Coronary artery (tissue), 2 donors: ENCODE results near the gene ALS2CL.
A peak's percentile ranks its signal among the peaks of the same experiment; 100 is the strongest.

Experiments used
- DNase-seq: peaks from one replicate; pipeline ENCODE4 v3.0.0-alpha.2; 2017; ENCODE audit warnings: low spot score
- H3K27ac ChIP-seq, 2 donors: fragments of 200-600 bp; sonication (generic); one replicate each; pipeline ENCODE4 v1.5.1; 2016 to 2019
- H3K4me3 ChIP-seq: fragments of 200-600 bp; sonication (generic); 2 replicates; pipeline ENCODE4 v1.5.1; 2016; ENCODE audit warnings: mild to moderate bottlenecking, moderate library complexity
- CTCF ChIP-seq: fragments of 200-600 bp; sonication (generic); IDR thresholded peaks from one replicate; pipeline ENCODE4 v1.5.1; 2019; ENCODE audit warnings: antibody characterized with exemption

The ALS2CL gene

DNA sequence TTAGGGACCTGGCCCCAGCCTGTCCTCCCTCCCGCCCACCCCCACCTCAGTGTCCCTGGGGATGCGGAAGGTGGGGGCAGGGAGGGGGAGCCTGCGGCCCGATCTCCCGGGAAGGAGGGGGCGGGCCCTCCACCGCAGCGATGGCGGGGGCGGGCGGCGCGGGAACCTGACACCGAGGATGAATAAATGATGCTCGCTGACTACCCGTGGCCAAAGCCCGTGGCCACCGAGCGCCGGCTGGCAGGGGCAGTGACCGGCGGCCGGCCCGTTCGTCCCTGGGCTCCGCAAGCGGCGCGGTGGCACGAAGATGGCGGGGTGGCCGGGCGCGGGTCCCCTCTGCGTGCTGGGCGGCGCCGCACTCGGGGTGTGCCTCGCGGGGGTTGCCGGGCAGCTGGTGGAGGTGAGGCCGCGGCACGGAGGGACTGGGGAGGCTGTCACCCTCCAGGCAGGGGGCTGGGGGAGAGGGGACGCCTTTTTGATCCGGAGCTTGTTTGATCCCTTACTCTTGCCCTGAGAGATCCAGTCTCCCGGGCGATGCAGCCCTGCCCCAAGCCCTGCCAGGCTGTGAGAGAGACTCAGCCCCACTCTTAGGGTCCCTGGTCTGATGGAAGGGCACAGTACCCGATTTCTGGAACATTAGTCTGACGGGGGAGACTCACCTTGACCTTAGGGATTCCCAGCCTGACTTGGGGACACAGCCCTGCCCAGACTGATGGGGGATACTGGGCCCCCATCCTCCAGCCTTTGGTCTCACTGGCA lies 7.9 kb upstream of the ALS2CL start, which contains the start of gene TMIE:
TSS of gene TMIE (plus strand) at position 212 of the 759 bp plus-strand sequence. CDS start at position 308, 96 bp downstream.
- no peak within 1 kb of the TSS for H3K27ac ChIP-seq
- peak within 1 kb of the TSS; percentile 67 for H3K4me3 ChIP-seq
- no peak for TF ChIP-seq CTCF
- no peak for DNase-seq

GRCh38 chr3:46700772-46701171 lies 7.3 kb upstream of the ALS2CL start:
- Histone ChIP-seq H3K4me3 (peak overlapping the region; percentile 67), H3K27ac (no peak overlapping the region)
- no peak for TF ChIP-seq CTCF
- DNase-seq = no peak

DNA sequence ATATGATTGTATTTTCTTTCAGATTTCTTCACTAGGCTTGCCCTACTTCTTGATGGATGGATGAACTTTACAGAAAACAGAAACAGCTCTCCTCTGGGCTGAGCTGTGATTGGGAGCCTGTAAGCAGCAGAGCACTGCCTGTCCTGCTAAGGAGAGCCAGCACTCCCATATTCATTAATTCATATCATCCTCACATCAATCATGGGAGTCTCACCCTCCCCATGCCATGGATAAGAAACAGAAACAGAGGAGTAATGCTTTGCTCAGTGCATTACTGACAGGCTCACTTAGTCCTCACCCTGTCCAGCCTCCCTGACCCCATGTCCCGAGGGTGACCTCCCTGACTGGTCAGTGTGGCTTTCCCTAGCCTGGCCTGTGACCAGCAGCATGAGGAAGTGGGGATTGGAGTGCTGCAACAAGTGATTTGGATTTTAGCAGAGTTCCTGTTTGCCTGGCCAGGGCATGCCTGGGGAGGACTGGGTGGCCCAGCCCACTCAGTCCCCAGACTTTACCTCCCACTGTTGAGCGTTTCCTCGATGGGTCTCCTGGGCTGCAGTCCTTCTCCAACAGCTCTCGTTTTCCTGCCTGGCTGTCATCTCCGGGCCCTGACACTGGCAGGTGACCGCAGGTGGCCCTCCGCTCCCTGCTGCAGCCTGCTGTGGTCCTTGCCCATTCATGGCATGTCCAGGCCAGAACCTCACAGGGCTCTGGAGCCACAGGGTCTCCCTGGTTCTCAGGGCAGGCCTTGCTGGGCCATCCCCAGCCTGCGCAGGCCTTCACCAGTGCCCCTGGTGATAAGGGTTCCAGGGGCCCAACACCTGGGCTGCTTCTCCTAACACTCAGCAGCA lies 6.4 kb upstream of the ALS2CL start:
- DNase-seq = no peak
- TF ChIP-seq CTCF = no peak
- no peak overlapping the region for H3K4me3 ChIP-seq
- H3K27ac ChIP-seq = no peak overlapping the region

DNA sequence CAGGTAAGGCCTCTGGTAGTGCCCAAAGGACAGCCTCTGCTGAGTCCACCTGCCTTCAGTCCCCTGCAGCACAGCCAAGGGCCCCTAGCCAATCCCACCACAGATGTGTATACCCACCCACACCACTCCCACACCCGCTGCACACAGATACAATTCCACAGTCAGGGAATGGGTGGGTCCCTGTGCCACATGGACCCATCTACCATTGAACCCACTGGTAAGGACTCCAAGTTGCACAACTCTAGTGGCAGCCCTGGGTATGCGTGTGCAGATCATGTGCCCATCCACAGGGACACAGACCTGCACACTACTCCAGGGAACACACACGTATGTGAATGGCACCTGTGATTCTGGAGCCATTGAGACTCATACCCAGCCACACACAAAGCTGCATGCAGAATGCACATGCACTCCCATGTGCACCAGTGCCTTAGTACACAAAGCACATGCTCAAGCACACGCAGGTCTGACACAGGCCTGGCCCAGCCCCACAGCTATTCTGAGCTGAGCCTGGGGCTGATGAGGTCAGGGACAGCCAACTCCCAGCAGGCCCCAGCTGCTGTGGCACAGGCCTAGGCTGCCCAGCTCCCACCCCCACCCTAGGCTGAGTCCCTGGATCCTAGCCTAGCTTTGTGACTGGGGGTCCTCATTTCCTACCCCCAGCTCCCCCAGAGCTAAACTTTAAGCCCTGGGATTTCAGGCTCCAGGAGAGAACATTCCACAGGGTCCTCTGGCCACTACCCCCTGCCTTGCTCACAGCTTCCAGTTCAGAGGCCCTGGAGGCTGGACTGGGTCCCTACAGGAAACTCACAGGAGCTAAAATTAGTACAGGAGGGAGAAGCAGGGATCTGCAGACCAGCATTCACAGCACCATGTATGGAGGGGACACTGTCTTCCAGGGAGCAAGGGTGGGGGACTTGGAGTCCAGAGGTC lies 2.7 kb upstream of the ALS2CL start:
- H3K27ac ChIP-seq = peak overlapping the region; percentile 89 to 95
- H3K4me3 ChIP-seq = no peak overlapping the region
- peak; percentile 12 for TF ChIP-seq CTCF
- DNase-seq = peak; percentile 85

GRCh38 chr3:46695177-46695961 lies 1.9 kb upstream of the ALS2CL start:
- peak overlapping the region; percentile 89 to 95 for H3K27ac ChIP-seq
- no peak overlapping the region for H3K4me3 ChIP-seq
- no peak for DNase-seq
- no peak for TF ChIP-seq CTCF

DNA sequence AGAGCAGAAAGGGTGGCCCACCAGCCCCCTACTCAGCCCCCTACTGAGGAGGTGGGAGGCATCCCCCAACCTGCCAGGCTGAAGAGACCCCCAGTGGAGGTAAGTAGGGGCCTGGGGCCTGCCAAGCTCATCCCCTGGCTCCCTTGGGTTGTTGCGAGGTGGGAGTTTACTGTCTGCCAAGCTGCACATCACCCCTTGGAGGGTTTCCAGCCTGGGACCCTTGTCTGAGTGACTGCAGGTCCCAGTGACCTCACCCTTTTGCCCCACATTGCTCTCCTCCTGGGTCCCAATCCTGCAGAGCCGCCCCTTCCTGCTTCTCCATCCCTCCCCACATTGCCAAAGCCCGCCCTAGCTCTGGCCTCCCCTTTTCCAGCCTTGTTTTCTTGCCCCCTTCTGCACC lies 1.0 kb upstream of the ALS2CL start:
- DNase-seq = no peak
- peak overlapping the region; percentile 89 to 95 for H3K27ac ChIP-seq
- H3K4me3 ChIP-seq = peak overlapping the region; percentile 85
- no peak for TF ChIP-seq CTCF
